Stomach (tissue), 9 donors: ENCODE measurements around the gene ARHGAP32. TPM values are rescaled to one million over a fixed set of nuclear protein-coding genes. Genes with fewer than 3 reads are reported as not detected.

Source experiments
- DNase-seq, 2 donors: peaks; one replicate each; pipeline versions ENCODE4 v3.0.0 to v3.0.0-alpha.2; 2013 to 2019
- H3K27ac ChIP-seq, 5 donors: fragments of 200-600 bp in 4 of 5; sonication (generic) in 4 of 5; one replicate each; pipeline ENCODE4 v1.5.1; 2013 to 2019; ENCODE audit warnings: mild to moderate bottlenecking in 1 of 5, moderate library complexity in 1 of 5
- H3K27me3 ChIP-seq, 3 donors: fragments of 200-600 bp; sonication (generic); one replicate each; pipeline ENCODE4 v1.5.1; 2017 to 2019; ENCODE audit warnings: mixed run types in 1 of 3
- H3K36me3 ChIP-seq, 4 donors: fragments of 200-600 bp; sonication (generic); 1 replicate in 3 of 4; 2 replicates in 1 of 4; pipeline ENCODE4 v1.5.1; 2016 to 2019
- H3K4me1 ChIP-seq, 4 donors: fragments of 200-600 bp; sonication (generic); one replicate each; pipeline ENCODE4 v1.5.1; 2016 to 2019
- H3K4me3 ChIP-seq, 4 donors: fragments of 200-600 bp; sonication (generic) in 3 of 4; one replicate each; pipeline ENCODE4 v1.5.1; 2016 to 2019; ENCODE audit warnings: mild to moderate bottlenecking in 1 of 4
- H3K9me3 ChIP-seq, 4 donors: fragments of 200-600 bp; sonication (generic); one replicate each; pipeline ENCODE4 v1.5.1; 2016 to 2019
- EP300 ChIP-seq: sonication (generic); formaldehyde crosslinking; IDR thresholded peaks from one replicate; pipeline ENCODE4 v1.6.1; 2017; ENCODE audit warnings: antibody characterized with exemption
- POLR2A ChIP-seq, 4 donors: fragments of 450-650 bp; IDR thresholded peaks; one replicate each; pipeline ENCODE4 v1.6.1; 2016; ENCODE audit warnings: antibody characterized with exemption in 4 of 4, control low read depth in 2 of 4, mild to moderate bottlenecking in 1 of 4, moderate library complexity in 1 of 4
- POLR2AphosphoS5 ChIP-seq, 3 donors: sonication (generic); formaldehyde crosslinking; IDR thresholded peaks; one replicate each; pipeline ENCODE4 v1.6.1; 2016; ENCODE audit warnings: antibody characterized with exemption in 3 of 3
- WGBS, 5 donors: extraction: QIAGEN DNeasy Blood & Tissue Kit in 3 of 5; methylation state at CpG; one replicate each; pipeline versions ENCODE4 v1.1.5 to v1.1.7; 2013 to 2018; 5-methylcytosine and 5-hydroxymethylcytosine counted together
- intact Hi-C: fragments of 100-400 bp; cut with DNase I; formaldehyde crosslinking; loops from one replicate; pipeline ENCODE4 v1.15.1; 2023; ENCODE audit warnings: low total_unique reads
- polyA plus RNA-seq, 3 donors: library from polyadenylated mRNA; stranded (reverse); fragments of 200-250 nt; gene quantifications; one replicate each; pipeline ENCODE4 v1.2.3, GENCODE V29; 2013
- total RNA-seq, 5 donors: library from RNA; depleted of rRNA; stranded (reverse); fragments of >200 nt; gene quantifications; one replicate each; pipeline versions ENCODE4 v1.1.0 to v1.2.3, GENCODE V29; 2014 to 2016
- TF ChIP-seq, protein P1 (sequence below), 7 experiments: fragments of 450-650 bp in 4 of 7; fragments of 200-600 bp in 3 of 7; sonication (generic) in 3 of 7; IDR thresholded peaks; one replicate each; pipeline ENCODE4 v1.5.1; 2016 to 2019; ENCODE audit warnings: antibody characterized with exemption in 7 of 7, control low read depth in 2 of 7, mild to moderate bottlenecking in 1 of 7
- donor health status: healthy with polysubstance abuse.
- donor health status: Bipolar disorder and iron deficiency.
- donor health status: healthy.

The ARHGAP32 gene
- total and polyA plus RNA-seq, 8 donors = 2.9 to 70.1 (median 34.3) TPM

DNA sequence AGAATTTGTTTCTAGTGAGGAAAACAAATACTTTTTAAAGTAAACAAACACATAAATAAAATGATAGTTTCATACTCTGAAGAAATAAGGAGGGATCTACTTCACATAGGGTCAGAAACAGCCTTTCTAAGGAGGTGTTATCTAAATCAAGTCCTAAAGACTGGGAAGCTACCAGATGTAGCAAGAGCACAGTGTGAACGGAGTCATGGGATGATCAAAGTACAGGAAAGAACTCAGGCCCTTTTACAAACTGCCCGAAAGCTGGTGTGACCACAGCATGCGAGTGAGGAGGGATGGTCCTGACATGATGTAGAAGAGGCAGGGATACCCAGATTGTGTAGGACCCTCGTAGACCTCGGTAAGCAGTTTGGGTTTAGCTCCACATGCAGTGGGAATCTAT lies 102.8 kb downstream of the ARHGAP32 start:
- DNase-seq = no peak
- intact Hi-C loops = no loop called here
- 88 to 93% (median 92%) methylated on average over 5 of the region's 5 CpGs for WGBS, 5 donors
- TF ChIP-seq, protein P1, sequence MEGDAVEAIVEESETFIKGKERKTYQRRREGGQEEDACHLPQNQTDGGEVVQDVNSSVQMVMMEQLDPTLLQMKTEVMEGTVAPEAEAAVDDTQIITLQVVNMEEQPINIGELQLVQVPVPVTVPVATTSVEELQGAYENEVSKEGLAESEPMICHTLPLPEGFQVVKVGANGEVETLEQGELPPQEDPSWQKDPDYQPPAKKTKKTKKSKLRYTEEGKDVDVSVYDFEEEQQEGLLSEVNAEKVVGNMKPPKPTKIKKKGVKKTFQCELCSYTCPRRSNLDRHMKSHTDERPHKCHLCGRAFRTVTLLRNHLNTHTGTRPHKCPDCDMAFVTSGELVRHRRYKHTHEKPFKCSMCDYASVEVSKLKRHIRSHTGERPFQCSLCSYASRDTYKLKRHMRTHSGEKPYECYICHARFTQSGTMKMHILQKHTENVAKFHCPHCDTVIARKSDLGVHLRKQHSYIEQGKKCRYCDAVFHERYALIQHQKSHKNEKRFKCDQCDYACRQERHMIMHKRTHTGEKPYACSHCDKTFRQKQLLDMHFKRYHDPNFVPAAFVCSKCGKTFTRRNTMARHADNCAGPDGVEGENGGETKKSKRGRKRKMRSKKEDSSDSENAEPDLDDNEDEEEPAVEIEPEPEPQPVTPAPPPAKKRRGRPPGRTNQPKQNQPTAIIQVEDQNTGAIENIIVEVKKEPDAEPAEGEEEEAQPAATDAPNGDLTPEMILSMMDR (IDR thresholded peaks at IDR 0.05) = no peak
- no peak for TF ChIP-seq POLR2AphosphoS5 (IDR thresholded peaks at IDR 0.05)
- TF ChIP-seq POLR2A (IDR thresholded peaks at IDR 0.05) = no peak
- no peak for TF ChIP-seq EP300
- no peak overlapping the region for H3K4me3 ChIP-seq
- H3K36me3 ChIP-seq = peaks cover 0 to 3% (median 0%) of the 10 kb centered on the region in 4 donors
- H3K4me1 ChIP-seq = no peaks in the 10 kb centered on the region
- no peak overlapping the region for H3K27ac ChIP-seq
- peaks cover 0 to 9% (median 3%) of the 10 kb centered on the region in 4 donors for H3K9me3 ChIP-seq
- H3K27me3 ChIP-seq = no peaks in the 10 kb centered on the region

GRCh38 chr11:129086976-129087375 lies 105.1 kb downstream of the ARHGAP32 start:
- Histone ChIP-seq H3K27ac (no peak overlapping the region), H3K4me1 (no peaks in the 10 kb centered on the region), H3K36me3 (peaks cover 0 to 3% (median 0%) of the 10 kb centered on the region in 4 donors), H3K27me3 (no peaks in the 10 kb centered on the region), H3K4me3 (no peak overlapping the region), H3K9me3 (peaks cover 0 to 21% (median 9%) of the 10 kb centered on the region in 4 donors)
- no peak for DNase-seq
- intact Hi-C loops = no loop called here
- no peak for TF ChIP-seq EP300
- TF ChIP-seq, protein P1 (IDR thresholded peaks at IDR 0.05) = no peak
- no peak for TF ChIP-seq POLR2A (IDR thresholded peaks at IDR 0.05)
- TF ChIP-seq POLR2AphosphoS5 (IDR thresholded peaks at IDR 0.05) = no peak
- 63 to 74% (median 67%) methylated on average over 1 of the region's 1 CpG for WGBS, 5 donors

DNA sequence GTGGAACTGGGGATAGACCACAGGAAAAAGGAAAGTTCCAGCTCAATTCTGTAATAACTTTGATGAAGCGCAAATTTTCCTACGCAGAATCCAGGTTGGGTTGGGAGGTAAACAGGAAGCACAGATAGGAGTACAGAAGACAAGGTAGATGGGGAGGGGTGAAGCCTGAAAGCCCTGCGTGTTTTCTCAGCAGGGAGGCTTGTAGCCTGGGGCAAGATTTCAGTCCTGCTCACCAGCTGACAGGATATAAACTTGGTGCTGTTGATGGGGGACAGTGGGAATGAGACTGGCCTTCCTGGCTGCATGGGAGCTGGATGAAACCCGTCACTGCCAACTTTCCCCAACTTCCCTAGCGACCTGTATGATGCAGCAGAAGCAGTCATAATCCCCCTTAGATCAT lies 114.9 kb downstream of the ARHGAP32 start:
- peaks cover 0 to 4% (median 0%) of the 10 kb centered on the region in 4 donors for H3K36me3 ChIP-seq
- no peak for DNase-seq
- WGBS, 5 donors = 69 to 89% (median 83%) methylated on average over 4 to 5 of the region's 5 CpGs
- no peaks in the 10 kb centered on the region for H3K27me3 ChIP-seq
- H3K4me3 ChIP-seq = no peak overlapping the region
- intact Hi-C loops = no loop called here
- no peaks in the 10 kb centered on the region for H3K4me1 ChIP-seq
- TF ChIP-seq, protein P1 (IDR thresholded peaks at IDR 0.05) = no peak
- TF ChIP-seq POLR2AphosphoS5 (IDR thresholded peaks at IDR 0.05) (no peak), POLR2A (IDR thresholded peaks at IDR 0.05) (no peak), EP300 (no peak)
- H3K9me3 ChIP-seq = no peaks in the 10 kb centered on the region
- H3K27ac ChIP-seq = no peak overlapping the region

DNA sequence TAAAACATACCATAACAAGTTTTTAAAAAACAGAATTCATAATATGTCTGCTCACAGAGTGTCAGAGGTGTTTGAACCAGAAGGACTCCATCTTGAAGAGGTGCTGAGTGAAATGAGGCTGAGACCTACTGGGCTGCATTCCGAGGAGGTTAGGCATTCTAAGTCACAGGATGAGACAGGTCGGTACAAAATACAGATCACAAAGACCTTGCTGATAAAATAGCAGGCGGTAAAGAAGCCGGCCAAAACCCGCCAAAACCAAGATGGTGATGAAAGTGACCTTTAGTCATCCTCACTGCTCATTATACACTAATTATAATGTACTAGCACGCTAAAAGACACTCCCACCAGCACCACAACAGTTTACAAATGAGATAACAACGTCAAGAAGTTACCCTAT lies 116.4 kb downstream of the ARHGAP32 start:
- Histone ChIP-seq H3K36me3 (peaks cover 0 to 4% (median 0%) of the 10 kb centered on the region in 4 donors), H3K27me3 (no peaks in the 10 kb centered on the region), H3K9me3 (no peaks in the 10 kb centered on the region), H3K27ac (no peak overlapping the region), H3K4me3 (no peak overlapping the region), H3K4me1 (no peaks in the 10 kb centered on the region)
- intact Hi-C loops = no loop called here
- no peak for DNase-seq
- TF ChIP-seq EP300 (no peak), POLR2A (IDR thresholded peaks at IDR 0.05) (no peak), POLR2AphosphoS5 (IDR thresholded peaks at IDR 0.05) (no peak)
- TF ChIP-seq, protein P1 (IDR thresholded peaks at IDR 0.05) = no peak
- WGBS, 5 donors = 86 to 89% (median 87%) methylated on average over 7 of the region's 7 CpGs
